ENCODE results near the gene FCMR.

The FCMR gene

DNA sequence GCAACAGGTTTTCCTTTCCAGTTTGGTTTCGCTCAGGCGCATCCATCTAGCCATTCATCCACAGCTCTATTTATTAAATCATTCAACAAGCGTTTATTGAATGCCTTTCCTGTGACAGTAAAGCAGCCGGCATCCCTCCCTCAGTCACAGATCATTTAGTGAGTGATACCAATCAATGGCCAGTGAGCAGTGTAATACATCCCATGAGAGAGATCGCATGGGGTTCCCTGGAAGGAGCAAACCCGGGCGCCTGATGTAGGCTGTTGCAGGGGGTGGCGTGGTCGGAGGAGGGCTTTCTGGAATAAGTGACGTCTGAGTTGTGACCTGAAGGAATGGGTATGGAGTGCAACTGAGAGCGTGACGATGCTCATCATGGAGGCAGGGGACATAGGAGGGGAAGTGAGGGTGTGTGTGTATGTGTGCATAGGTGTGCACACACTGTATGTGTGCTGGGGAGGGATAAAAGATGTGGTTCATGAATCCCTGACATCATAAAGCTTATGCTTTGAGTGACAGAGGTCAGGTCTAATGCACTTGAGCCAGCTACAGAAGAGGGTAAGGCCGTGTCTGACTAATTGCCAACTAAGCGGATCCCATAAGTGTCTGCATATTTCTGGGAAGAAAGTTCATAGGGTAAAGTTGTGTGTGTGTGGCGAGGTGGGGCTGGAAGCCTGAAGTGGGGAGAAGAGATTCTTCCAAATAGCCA, 6.6 kb downstream of the FCMR start:
- TF ChIP-seq, protein P1, sequence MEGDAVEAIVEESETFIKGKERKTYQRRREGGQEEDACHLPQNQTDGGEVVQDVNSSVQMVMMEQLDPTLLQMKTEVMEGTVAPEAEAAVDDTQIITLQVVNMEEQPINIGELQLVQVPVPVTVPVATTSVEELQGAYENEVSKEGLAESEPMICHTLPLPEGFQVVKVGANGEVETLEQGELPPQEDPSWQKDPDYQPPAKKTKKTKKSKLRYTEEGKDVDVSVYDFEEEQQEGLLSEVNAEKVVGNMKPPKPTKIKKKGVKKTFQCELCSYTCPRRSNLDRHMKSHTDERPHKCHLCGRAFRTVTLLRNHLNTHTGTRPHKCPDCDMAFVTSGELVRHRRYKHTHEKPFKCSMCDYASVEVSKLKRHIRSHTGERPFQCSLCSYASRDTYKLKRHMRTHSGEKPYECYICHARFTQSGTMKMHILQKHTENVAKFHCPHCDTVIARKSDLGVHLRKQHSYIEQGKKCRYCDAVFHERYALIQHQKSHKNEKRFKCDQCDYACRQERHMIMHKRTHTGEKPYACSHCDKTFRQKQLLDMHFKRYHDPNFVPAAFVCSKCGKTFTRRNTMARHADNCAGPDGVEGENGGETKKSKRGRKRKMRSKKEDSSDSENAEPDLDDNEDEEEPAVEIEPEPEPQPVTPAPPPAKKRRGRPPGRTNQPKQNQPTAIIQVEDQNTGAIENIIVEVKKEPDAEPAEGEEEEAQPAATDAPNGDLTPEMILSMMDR (IDR thresholded peaks at IDR 0.05; ENCODE audit: low read depth, low read length, missing control alignments) = no peak
- H3K4me3 ChIP-seq (ENCODE audit: low read depth, low read length) = no peak overlapping the region
- no peak for DNase-seq (ENCODE audit: low read depth)

DNA sequence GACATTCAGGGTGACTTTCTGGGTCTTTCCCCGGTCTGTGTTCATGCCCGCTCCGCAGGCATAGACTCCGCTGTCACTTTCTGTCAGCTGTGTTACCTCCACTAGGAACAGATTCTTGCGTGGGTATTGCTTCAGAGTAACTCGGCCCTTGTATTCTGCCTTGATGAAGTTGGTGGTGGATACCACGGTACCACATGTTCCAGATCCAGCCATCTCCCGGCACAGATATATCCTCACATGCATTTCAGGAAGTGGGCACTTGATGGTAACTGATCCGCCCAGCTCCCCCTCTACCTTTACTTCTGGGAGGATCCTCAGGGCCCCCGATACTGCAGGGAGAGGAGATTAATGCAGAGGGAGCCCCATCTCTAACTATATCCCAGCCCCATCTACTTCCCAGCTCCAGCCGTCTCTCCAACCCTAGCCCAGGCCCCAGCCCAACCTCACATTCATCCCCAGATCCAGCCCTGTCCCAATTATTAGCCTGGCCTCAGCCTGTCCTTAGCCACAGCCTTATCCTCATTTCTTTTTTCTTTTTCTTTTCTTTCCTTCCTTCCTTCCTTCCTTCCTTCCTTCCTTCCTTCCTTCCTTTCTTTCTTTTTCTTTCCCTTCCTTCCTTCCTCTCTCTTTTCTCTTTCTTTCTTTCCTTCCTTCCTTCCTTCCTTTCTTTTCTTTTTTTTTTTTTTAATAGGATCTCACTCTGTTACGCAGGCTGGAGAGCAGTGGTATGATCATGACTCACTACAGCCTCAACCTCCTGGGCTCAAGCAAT, 7.8 kb downstream of the FCMR start:
- no peak overlapping the region for H3K4me3 ChIP-seq (ENCODE audit: low read depth, low read length)
- DNase-seq (ENCODE audit: low read depth) = no peak
- TF ChIP-seq, protein P1 (IDR thresholded peaks at IDR 0.05; ENCODE audit: low read depth, low read length, missing control alignments) = no peak

DNA sequence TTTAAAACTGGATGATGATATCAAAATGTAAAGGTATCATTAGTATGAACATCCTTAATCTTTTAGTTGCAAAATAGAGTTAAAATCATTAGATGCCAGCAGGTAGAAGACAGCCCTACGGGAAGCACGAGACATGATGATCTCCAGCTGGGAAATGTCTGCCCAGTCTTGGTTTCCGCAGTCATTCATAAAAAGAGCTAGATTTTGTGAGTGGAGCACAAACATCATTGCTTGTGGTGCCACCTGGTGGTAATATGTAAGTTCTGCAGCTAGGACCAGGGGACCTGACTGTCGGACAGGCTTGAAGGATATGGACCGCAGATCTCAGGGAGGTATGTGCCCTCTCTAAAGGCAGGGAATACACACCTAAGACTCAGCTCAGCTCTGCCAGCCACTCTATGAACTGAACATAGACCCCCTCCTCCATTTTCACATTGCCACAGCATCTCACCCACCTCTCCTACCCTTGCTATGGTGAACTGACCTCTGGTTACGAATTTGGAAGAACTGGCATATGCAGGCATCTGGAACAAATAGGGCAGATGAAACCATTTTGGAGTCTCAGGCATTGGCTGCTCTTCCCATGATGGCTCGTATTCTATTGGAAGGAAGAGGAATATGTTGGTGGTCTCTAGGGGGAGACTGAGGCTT, 9.2 kb downstream of the FCMR start:
- TF ChIP-seq, protein P1 (IDR thresholded peaks at IDR 0.05; ENCODE audit: low read depth, low read length, missing control alignments) = peak; percentile 83
- DNase-seq (ENCODE audit: low read depth) = no peak
- no peak overlapping the region for H3K4me3 ChIP-seq (ENCODE audit: low read depth, low read length)

DNA sequence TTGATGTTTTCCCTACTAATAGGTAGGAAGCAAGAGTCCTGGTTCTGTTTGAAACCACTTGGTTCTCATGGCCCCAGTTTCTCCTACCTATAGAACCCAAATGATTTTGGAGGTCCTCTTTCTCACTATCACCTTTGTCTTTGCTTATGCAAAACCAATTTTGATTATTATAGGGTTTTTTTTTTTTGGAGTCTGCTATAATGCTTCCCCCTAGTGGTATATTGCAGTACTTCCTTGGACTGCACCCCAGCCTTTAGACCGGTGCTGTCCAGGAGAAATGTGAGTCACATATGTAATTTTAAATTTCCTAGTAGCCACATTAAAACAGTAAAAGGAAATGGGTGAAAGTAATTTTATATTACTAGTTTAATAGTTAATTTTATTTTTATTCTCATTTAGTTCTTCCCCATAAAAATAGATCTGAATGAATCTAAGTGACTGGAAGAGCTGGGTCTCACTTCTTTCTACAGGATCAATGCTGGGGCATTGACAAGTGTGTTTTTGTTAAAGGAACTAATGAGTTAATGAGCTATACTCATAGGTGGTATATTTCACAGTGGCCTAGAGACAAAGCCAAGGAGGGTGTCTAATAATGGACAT, 10.6 kb downstream of the FCMR start:
- no peak overlapping the region for H3K4me3 ChIP-seq (ENCODE audit: low read depth, low read length)
- TF ChIP-seq, protein P1 (IDR thresholded peaks at IDR 0.05; ENCODE audit: low read depth, low read length, missing control alignments) = peak; percentile 62
- DNase-seq (ENCODE audit: low read depth) = no peak

DNA sequence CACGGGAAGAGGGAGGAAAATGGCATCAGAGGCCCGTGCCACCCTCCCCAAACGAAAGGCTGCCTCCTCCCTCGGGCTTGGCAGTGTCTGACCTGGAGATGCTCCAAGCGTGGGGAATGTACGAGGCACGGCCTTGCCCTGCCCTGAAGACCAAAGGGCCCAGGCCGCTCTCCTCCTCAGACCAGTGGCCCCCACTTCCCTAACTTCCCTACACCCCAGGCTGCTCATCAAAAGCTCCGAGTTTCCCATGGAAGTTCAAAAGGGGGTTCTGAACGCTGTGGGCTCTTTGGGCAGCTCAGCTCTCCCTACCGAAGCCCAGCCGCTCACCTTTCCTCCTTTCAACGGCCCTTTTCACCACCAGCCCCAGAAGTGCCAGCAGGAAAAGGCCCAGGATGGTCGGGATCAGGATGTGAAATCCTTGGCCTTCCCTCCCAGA, 11.8 kb downstream of the FCMR start:
- TF ChIP-seq, protein P1 (IDR thresholded peaks at IDR 0.05; ENCODE audit: low read depth, low read length, missing control alignments) = no peak
- DNase-seq (ENCODE audit: low read depth) = no peak
- peak overlapping the region; percentile 22 for H3K4me3 ChIP-seq (ENCODE audit: low read depth, low read length)

DNA sequence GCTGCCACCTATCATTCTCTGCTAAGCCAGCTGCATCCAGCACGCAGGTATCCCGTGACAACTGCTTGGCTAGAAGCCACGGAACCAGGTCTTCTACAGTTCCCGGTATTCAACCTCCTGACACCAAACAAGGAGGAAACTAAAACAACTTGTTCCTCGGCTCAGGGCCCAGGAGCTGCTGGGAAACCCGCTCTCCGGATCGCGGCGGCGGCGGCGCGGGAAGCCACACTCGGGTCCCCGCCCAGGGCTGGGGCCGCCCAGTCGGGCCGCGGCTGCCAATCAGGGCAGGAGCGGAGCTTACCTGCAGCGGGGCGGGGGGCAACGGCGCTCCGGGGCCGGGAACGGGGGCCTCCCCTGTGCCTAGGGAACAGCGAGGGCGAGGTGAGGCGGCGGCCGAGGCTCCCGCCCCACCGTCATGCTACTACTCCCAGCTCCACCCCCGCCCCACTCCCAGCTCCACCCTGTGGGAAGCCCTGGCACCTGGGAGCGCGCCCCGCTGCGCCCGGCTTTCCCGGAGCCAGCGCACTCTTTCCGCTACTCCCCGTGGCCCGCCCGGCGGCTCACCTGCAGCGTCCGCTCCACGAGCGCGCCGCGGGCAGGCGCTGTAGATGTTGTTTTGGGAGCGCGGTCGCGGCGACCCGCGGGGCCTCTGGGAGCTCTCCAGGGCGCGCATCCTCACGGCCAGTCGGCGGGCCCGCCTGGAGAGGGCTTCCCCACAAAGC, 12.4 kb downstream of the FCMR start:
- no peak for DNase-seq (ENCODE audit: low read depth)
- peak overlapping the region; percentile 22 for H3K4me3 ChIP-seq (ENCODE audit: low read depth, low read length)
- TF ChIP-seq, protein P1 (IDR thresholded peaks at IDR 0.05; ENCODE audit: low read depth, low read length, missing control alignments) = no peak
